Measurements from ENCODE around the gene AGT. TPM values are rescaled to one million over a fixed set of nuclear protein-coding genes. Genes with fewer than 3 reads are reported as not detected.

Gene AGT
- polyA plus RNA-seq, 1 donor (not counting 4 experiments of a cell fraction or from before 2014, with no cell fraction given), result not detected

GRCh38 chr1:230682274-230682673 lies 31.6 kb downstream of the AGT start:
- FAIRE-seq (no peak), DNase-seq (ENCODE audit: low read depth, low spot score) (no peak)
- Histone ChIP-seq H4K20me1 (ENCODE audit: control insufficient read depth, extremely low read depth, insufficient read depth, low read length) (no peaks in the 10 kb centered on the region), H3K9me1 (ENCODE audit: control insufficient read depth, extremely low read depth, insufficient read depth, low read length) (no peaks in the 10 kb centered on the region), H3K4me3 (ENCODE audit: control insufficient read depth in 2 of 3, extremely low read depth in 1 of 3, insufficient read depth in 2 of 3, low read depth in 1 of 3, low read length in 3 of 3) (no peak overlapping the region), H3K79me2 (ENCODE audit: control insufficient read depth, insufficient read depth, low read length) (no peaks in the 10 kb centered on the region), H3K9me3 (ENCODE audit: control insufficient read depth, low read depth, low read length) (no peaks in the 10 kb centered on the region), H3K9ac (ENCODE audit: control insufficient read depth, extremely low read depth, insufficient read depth, low read length) (no peak overlapping the region), H3K4me2 (ENCODE audit: control insufficient read depth, extremely low read depth, insufficient read depth, low read depth, low read length) (no peak overlapping the region), H2AFZ (ENCODE audit: control insufficient read depth, low read length) (no peak overlapping the region), H3K27ac (ENCODE audit: control insufficient read depth, insufficient read depth, low read length) (no peak overlapping the region), H3K4me1 (ENCODE audit: control insufficient read depth, extremely low read depth, insufficient read depth, low read length) (peaks cover 15% of the 10 kb centered on the region), H3K27me3 (ENCODE audit: control insufficient read depth, extremely low read depth, insufficient read depth, low read length) (no peaks in the 10 kb centered on the region), H3K36me3 (ENCODE audit: control insufficient read depth in 2 of 2, extremely low read depth in 1 of 2, insufficient read depth in 2 of 2, low read length in 2 of 2) (peaks cover 10 to 14% of the 10 kb centered on the region in 2 experiments)
- dilution Hi-C loops (cut with MboI; ENCODE audit: extremely low pct_ligation_motif_present, low sequenced_read_pairs), result no loop called here
- TF ChIP-seq EZH2 (IDR thresholded peaks at IDR 0.05; ENCODE audit: low read length) (no peak), CTCF (optimal IDR thresholded peaks at IDR 0.05 in 1 of 3, IDR thresholded peaks at IDR 0.05 in 1 of 3, conservative IDR thresholded peaks at IDR 0.05 in 1 of 3; ENCODE audit: extremely low read depth in 1 of 3, insufficient read depth in 2 of 3, low read length in 3 of 3) (no peak)

GRCh38 chr1:230681599-230681998 lies 32.3 kb downstream of the AGT start:
- dilution Hi-C loops (cut with MboI; ENCODE audit: extremely low pct_ligation_motif_present, low sequenced_read_pairs), result no loop called here
- Histone ChIP-seq H3K4me1 (ENCODE audit: control insufficient read depth, extremely low read depth, insufficient read depth, low read length) (peaks cover 15% of the 10 kb centered on the region), H3K9me3 (ENCODE audit: control insufficient read depth, low read depth, low read length) (no peaks in the 10 kb centered on the region), H3K27ac (ENCODE audit: control insufficient read depth, insufficient read depth, low read length) (no peak overlapping the region), H4K20me1 (ENCODE audit: control insufficient read depth, extremely low read depth, insufficient read depth, low read length) (no peaks in the 10 kb centered on the region), H3K4me3 (ENCODE audit: control insufficient read depth in 2 of 3, extremely low read depth in 1 of 3, insufficient read depth in 2 of 3, low read depth in 1 of 3, low read length in 3 of 3) (no peak overlapping the region), H3K79me2 (ENCODE audit: control insufficient read depth, insufficient read depth, low read length) (no peaks in the 10 kb centered on the region), H2AFZ (ENCODE audit: control insufficient read depth, low read length) (no peak overlapping the region), H3K36me3 (ENCODE audit: control insufficient read depth in 2 of 2, extremely low read depth in 1 of 2, insufficient read depth in 2 of 2, low read length in 2 of 2) (peaks cover 10 to 13% of the 10 kb centered on the region in 2 experiments), H3K9me1 (ENCODE audit: control insufficient read depth, extremely low read depth, insufficient read depth, low read length) (no peaks in the 10 kb centered on the region), H3K27me3 (ENCODE audit: control insufficient read depth, extremely low read depth, insufficient read depth, low read length) (no peaks in the 10 kb centered on the region), H3K9ac (ENCODE audit: control insufficient read depth, extremely low read depth, insufficient read depth, low read length) (no peak overlapping the region), H3K4me2 (ENCODE audit: control insufficient read depth, extremely low read depth, insufficient read depth, low read depth, low read length) (no peak overlapping the region)
- FAIRE-seq (peak; percentile 26), DNase-seq (ENCODE audit: low read depth, low spot score) (peak; percentile 13)
- TF ChIP-seq CTCF (optimal IDR thresholded peaks at IDR 0.05 in 1 of 3, IDR thresholded peaks at IDR 0.05 in 1 of 3, conservative IDR thresholded peaks at IDR 0.05 in 1 of 3; ENCODE audit: extremely low read depth in 1 of 3, insufficient read depth in 2 of 3, low read length in 3 of 3), result no peak
- no peak for TF ChIP-seq EZH2 (IDR thresholded peaks at IDR 0.05; ENCODE audit: low read length)
